SH-SY5Y (cell line): ENCODE data around the gene PRUNE2.

Experiments
- GATA2 ChIP-seq: IDR thresholded peaks from 2 replicates; pipeline ENCODE4 v1.6.1; 2011; ENCODE audit warnings: mild to moderate bottlenecking, low read depth, low read length
- GATA3 ChIP-seq: IDR thresholded peaks from 2 replicates; pipeline ENCODE4 v1.6.1; 2011; ENCODE audit warnings: low read depth, mild to moderate bottlenecking, low read length, moderate library complexity

GRCh38 chr9:76619640-76620039, 286.3 kb downstream of the PRUNE2 start:
- TF ChIP-seq GATA3 (no peak), GATA2 (no peak)
